DMS53 treated with DMSO at 0.1 percent for 48 hours (cell line): ENCODE results near the gene KCNK4.

ENCODE experiments used
- DNase-seq: peaks from one replicate; lab custom pipeline; 2025; ENCODE audit not compliant: unreplicated experiment; lab: John Stamatoyannopoulos, UW

Gene KCNK4

DNA sequence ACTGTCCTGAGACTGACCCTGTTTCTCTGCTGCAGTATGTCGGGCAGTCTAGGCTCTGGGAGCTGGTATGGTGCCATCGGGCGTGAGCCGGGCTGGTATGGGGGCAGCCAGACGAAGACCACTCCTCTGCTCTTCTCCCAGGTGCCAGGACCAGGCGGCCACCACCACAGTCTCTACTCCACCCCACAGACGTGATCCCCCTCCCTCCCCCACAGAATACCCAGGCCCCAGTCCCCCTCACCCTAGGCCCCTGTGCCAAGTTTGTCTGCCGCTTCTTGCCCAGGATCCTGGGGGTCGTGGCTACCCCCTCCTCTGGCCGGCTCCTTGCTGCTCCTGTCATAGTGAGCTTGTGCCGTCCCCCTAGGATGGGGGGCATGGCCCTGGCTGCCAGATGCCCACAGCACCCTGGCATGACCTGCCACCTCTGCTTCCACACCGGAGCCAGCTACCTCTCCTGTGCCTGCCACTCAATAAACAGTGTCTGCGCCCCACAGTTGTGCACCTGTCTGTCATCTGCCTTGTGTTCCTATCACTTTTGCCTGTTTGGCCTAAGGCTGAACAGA, 2.0 kb upstream of the KCNK4 start:
- no peak for DNase-seq

DNA sequence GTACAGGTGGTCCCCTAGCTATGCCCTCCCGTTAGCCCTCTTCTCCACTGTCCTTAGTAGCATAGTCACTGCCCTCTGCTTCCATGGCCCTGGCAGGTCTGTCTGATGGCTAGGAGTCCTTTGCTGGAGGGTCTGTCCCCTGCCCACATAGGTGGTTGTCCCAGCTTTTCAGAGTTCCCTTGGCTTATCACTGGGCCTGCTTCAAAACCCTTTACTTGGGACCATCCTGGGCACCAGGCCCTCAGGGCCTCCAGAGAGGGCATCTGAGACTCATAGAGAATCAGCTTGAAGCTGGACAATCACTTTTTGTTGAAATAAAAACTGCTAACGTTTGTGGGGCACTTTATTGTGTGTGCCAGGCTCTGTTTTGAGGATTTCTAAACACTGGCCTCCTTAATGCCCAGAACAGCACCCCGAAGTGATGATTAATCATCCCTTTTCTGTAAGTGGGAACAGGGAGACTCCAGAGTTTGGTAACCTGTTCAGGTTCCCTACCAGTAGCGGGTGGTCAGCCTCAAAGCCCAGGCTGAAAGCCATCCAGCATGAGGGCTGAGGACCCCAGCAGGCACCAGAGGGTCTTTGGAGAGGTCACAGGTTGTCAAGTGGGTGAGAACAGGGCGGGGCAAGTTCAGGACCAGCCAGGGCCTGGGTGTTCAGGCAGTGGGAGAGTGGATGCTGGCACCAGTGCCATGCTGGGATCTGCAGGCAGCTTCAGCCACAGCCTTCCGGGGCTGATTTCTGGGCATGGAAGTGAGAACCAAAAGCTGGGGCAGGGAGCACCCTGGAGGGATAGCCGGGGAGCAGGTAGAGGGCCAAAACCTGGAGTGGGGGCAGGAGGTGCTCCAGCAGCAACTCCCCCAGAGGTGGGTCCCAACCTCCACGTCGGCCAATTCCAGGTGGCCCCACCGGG, 495 bp upstream of the KCNK4 start:
- no peak for DNase-seq

DNA sequence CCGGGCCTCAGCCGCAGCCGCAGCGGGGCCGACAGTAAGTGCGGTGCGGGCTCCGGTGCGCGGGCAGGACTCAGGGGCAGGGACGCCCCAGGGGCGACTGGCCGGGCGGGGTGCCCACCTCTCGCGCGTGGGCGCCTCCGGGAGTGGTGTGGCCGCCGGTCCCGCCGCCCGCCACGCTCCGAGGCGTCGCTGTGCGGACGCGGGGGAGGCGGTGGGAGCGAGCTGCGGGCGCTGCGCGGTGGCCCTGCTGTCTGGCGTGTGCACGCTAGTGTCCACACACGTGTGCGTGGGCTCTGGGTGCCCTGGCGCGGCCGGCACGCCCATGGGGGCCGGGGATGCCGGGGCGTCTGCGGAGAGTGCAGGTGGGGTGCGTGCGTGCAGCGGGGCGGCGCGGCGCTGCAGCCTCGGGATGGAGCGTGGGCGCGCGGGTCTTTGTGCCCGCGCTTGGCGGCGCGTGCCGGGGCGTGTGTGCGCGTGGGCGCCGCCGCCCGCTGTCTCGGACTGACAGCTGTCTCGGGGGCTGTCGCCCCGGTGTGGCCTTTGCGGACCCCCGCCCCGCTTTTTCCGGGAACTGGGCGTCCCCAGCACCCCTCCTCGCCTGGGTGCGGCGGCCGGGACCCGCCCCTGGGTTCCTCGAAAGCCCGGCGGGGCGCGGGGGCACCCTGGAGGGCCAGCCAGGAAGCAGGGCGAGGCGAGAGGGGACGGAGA, 804 bp downstream of the KCNK4 start:
- DNase-seq, result no peak

GRCh38 chr11:64292460-64293254, 1.6 kb downstream of the KCNK4 start:
- no peak for DNase-seq

DNA sequence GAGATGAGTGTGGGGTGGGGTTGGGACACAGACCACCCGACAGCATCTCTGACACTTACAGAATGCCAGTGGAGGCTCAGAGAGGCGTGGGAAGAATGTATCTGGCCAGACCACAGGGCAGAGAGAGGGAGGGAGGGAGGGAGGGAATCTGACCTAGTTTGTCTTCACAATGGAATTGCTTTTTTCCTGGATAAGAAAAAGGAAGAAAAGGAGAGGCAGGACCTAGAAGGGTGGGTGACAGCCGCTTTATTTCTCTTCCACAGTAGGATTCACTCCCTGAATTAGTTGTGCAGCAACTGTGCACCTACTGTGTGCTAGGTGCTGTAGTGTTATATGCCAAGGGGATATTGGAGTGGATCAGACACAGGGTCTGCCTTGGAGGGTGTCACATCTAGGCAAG, 3.7 kb downstream of the KCNK4 start:
- no peak for DNase-seq

GRCh38 chr11:64295760-64296159, 4.7 kb downstream of the KCNK4 start:
- DNase-seq, result no peak

- DNase-seq, result no peak
Observed at GRCh38 chr11:64296236-64296635, 5.1 kb downstream of the KCNK4 start.

DNA sequence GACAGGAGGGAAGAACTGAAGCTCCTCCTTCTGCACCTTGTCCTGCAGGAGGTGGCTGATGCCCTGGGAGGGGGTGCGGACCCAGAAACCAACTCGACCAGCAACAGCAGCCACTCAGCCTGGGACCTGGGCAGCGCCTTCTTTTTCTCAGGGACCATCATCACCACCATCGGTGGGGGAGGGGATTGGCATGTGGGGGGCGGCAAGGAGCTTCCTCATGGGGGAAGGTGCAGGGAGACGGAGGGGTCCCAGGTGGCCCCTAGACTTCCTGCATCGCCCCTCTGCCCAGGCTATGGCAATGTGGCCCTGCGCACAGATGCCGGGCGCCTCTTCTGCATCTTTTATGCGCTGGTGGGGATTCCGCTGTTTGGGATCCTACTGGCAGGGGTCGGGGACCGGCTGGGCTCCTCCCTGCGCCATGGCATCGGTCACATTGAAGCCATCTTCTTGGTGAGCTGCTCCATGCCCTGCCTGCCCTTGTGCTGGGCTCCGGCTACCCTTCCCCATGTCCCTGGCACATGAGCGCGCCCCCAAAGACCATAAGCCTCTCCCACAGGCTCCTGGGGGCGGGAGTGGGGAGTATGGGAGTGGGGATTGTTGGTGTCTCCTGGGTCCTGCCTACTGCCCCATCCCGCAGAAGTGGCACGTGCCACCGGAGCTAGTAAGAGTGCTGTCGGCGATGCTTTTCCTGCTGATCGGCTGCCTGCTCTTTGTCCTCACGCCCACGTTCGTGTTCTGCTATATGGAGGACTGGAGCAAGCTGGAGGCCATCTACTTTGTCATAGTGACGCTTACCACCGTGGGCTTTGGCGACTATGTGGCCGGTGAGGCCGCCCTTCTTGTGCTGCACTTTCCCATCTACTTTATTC, 6.0 kb downstream of the KCNK4 start:
- no peak for DNase-seq

- no peak for DNase-seq
Observed at GRCh38 chr11:64297699-64298358, 6.7 kb downstream of the KCNK4 start.

DNA sequence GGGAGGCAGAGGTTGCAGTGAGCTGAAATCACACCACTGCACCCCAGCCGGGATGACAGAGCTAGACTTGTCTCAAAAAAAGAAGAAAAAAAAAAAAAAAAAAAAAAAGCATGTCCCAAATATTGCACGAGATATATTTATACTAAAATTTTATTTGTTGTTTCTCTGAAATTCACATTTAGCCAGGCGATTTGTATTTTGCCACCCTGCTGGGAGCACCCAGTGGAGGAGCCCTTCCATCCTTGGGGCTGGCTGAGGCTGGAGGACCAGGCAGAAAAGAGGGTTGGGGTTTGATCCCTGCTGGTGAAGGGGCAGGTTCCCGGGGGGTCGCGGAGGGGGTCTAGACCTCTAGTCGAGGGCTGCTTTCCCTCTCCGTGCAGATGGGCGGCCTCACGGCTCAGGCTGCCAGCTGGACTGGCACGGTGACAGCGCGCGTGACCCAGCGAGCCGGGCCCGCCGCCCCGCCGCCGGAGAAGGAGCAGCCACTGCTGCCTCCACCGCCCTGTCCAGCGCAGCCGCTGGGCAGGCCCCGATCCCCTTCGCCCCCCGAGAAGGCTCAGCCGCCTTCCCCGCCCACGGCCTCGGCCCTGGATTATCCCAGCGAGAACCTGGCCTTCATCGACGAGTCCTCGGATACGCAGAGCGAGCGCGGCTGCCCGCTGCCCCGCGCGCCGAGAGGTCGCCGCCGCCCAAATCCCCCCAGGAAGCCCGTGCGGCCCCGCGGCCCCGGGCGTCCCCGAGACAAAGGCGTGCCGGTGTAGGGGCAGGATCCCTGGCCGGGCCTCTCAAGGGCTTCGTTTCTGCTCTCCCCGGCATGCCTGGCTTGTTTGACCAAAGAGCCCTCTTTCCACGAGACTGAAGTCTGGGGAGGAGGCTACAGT, 8.1 kb downstream of the KCNK4 start:
- DNase-seq, result no peak

DNA sequence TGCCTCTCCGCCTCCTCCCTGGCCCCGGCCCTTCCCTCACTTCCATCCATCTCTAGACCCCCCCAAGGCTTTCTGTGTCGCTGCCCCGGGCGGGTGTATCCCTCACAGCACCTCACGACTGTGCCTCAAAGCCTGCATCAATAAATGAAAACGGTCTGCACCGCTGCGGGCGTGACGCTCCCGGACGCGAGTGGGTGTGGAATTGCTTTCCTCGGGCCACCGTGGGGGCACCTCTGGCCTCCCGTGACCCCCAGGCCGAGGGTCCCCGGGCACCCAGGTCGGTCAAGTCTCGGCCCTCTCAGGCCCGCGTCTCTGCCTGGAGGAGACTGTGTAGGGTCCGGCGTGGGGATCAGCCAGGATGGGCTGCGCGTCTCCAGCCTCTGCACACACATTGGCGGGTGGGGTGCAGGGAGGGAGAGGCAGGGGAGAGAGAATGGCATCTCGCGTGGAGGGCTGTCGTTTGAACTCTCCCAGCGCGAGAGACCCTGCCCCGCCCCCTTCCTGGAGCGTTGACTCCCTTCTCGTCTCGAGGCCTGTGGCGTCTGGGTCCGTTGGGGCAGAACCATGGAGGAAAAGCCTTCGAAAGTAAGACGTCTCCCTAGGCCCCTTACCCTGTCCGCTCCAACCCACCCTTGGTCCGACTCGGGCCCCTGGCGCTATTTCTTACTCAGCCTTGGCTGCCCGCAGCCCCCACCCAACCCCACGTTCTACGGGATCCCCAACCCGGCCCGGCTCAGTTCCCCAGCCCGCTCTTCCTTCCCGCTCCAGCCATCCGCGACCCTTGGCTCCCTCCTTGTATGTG, 8.9 kb downstream of the KCNK4 start, which contains the start of gene CATSPERZ:
CATSPERZ (plus strand) TSS at position 512 of the 802 bp plus-strand sequence; CDS start at position 565, 53 bp downstream.
- no peak for DNase-seq

DNA sequence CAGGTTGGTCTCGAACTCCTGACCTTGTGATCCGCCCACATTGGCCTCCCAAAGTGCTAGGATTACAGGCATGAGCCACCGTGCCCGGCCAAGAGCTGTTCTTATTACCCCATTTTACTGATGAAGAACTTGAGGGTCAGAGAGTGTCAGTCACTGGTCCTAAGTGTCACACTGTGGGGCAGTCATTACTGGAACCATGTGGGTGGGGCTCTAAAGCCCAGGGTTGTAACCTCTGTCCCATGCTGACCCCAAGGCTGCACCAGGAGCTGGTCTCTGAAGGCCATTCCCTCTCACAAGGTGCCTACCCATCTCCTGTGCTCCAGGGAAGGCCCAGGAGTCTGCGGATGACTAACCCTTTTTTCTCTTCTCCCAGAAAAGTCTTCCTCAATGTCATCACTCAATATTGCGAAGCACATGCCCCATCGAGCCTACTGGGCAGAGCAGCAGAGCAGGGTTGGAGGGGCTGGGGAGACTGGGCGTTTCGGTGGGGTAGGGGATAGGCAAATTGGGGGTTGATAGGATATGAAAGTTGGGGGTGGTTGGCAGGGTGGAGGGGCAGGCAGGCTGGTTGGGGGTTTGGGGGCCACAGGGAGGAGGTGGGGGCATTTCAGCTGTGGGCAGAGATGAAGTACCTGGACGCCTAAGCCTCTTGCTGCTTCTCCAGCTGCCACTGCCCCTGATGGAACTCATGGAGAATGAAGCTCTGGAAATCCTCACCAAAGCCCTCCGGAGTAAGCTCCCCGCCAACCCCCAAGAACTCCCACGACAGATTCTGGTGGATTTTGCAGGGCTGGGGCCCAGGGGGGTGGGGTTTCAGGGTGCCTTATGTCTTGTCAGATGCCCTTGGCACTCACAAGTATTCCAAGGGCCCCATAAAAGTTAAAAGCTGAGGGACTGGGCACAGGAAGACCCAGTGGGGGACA, 12.3 kb downstream of the KCNK4 start:
- DNase-seq, result no peak

DNA sequence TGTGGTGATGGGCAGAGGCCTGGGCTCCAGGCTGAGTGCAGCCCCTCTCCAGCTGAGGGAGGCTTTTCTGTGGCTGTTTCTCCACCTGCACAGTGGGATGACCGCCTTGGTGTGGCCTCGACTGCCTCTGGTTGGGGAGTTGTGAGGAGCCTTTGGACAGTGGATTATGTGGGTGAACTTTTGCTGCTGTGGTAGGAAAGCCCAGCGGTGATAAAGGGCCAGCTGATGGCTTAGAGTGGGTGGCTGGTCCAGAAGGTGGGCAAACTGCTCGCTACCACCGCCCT, 12.9 kb downstream of the KCNK4 start:
- no peak for DNase-seq

- DNase-seq, result peak; percentile 92
Observed at GRCh38 chr11:64304316-64305072, 13.4 kb downstream of the KCNK4 start.

GRCh38 chr11:64305075-64305690, 14.1 kb downstream of the KCNK4 start, which contains the start of gene ESRRA:
Gene ESRRA (plus strand): TSS chr11:64305524. CDS start chr11:64307180, 1,656 bp downstream.
- DNase-seq, result peak; percentile 97
